WTC11 (cell line): ENCODE results near the gene NCK1.

Experiments used
- ETV6 ChIP-seq: sonication (generic); formaldehyde crosslinking; IDR thresholded peaks from 2 replicates; pipeline ENCODE4 v1.8.1; 2022; ENCODE audit warnings: mild to moderate bottlenecking, missing genetic modification reagents
- FOXJ3 ChIP-seq: sonication (generic); formaldehyde crosslinking; IDR thresholded peaks from 2 replicates; pipeline ENCODE4 v1.9.0; 2021; ENCODE audit warnings: missing genetic modification reagents, mild to moderate bottlenecking, borderline replicate concordance
- IRF2 ChIP-seq: sonication (generic); formaldehyde crosslinking; IDR thresholded peaks from 2 replicates; pipeline ENCODE4 v1.8.0; 2022; ENCODE audit warnings: low read depth, missing genetic modification reagents, borderline replicate concordance
- NR1H2 ChIP-seq: sonication (generic); formaldehyde crosslinking; IDR thresholded peaks from 2 replicates; pipeline ENCODE4 v1.9.0; 2021; ENCODE audit warnings: mild to moderate bottlenecking, moderate library complexity, missing genetic modification reagents
- SP1 ChIP-seq: sonication (generic); formaldehyde crosslinking; conservative IDR thresholded peaks from 2 replicates; pipeline ENCODE4 v1.8.1; 2022; ENCODE audit warnings: missing genetic modification reagents
- TCF7 ChIP-seq: sonication (generic); formaldehyde crosslinking; IDR thresholded peaks from 2 replicates; pipeline ENCODE4 v1.8.0; 2022; ENCODE audit warnings: mild to moderate bottlenecking, low read depth, missing genetic modification reagents, moderate library complexity
- ZNF671 ChIP-seq: fragments of 250-450 bp; sonication (Bioruptor Pico); IDR thresholded peaks from 2 replicates; pipeline ENCODE4 v1.8.0; 2021; ENCODE audit warnings: mild to moderate bottlenecking
- TF ChIP-seq, protein P1 (sequence below): sonication (generic); formaldehyde crosslinking; IDR thresholded peaks from 2 replicates; pipeline ENCODE4 v1.8.1; 2023; ENCODE audit warnings: mild to moderate bottlenecking, missing genetic modification reagents, moderate library complexity
- TF ChIP-seq, protein P2 (sequence below): fragments of 200-600 bp; IDR thresholded peaks from 2 replicates; pipeline ENCODE4 v1.8.0; 2022; ENCODE audit warnings: antibody characterized with exemption
- TF ChIP-seq, protein P3 (sequence below): sonication (generic); formaldehyde crosslinking; IDR thresholded peaks from 2 replicates; pipeline ENCODE4 v1.8.1; 2022; ENCODE audit warnings: mild to moderate bottlenecking, missing genetic modification reagents, moderate library complexity, borderline replicate concordance
- TF ChIP-seq, protein P4 (sequence below): sonication (generic); formaldehyde crosslinking; conservative IDR thresholded peaks from 2 replicates; pipeline ENCODE4 v1.8.1; 2022; ENCODE audit warnings: mild to moderate bottlenecking, missing genetic modification reagents

DNA sequence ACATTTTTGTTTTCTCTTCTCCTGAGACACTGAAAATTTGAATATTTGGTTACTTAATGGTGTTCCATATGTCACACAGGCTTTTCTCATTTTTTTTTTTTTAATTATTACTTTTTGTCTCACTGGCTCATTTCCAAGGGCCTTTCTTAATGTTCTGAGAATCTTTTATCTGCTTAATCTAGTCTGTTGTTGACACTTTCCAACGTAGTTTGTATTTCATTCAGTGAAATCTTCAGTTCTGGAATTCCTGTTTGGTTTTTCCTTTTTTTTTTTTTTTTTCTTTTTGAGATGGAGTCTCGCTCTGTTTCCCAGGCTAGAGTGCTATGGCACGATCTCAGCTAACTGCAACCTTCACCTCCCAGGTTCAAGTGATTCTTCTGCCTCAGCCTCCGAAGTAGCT, 42.7 kb downstream of the NCK1 start:
- TF ChIP-seq TCF7 (CRISPR knock-in tag) (no peak), FOXJ3 (CRISPR knock-in tag) (no peak), SP1 (CRISPR knock-in tag) (no peak), IRF2 (CRISPR knock-in tag) (no peak), ETV6 (CRISPR knock-in tag) (no peak), ZNF671 (no peak), NR1H2 (CRISPR knock-in tag) (no peak)
- TF ChIP-seq, protein P1, sequence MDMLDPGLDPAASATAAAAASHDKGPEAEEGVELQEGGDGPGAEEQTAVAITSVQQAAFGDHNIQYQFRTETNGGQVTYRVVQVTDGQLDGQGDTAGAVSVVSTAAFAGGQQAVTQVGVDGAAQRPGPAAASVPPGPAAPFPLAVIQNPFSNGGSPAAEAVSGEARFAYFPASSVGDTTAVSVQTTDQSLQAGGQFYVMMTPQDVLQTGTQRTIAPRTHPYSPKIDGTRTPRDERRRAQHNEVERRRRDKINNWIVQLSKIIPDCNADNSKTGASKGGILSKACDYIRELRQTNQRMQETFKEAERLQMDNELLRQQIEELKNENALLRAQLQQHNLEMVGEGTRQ (CRISPR knock-in tag): no peak
- TF ChIP-seq, protein P2, sequence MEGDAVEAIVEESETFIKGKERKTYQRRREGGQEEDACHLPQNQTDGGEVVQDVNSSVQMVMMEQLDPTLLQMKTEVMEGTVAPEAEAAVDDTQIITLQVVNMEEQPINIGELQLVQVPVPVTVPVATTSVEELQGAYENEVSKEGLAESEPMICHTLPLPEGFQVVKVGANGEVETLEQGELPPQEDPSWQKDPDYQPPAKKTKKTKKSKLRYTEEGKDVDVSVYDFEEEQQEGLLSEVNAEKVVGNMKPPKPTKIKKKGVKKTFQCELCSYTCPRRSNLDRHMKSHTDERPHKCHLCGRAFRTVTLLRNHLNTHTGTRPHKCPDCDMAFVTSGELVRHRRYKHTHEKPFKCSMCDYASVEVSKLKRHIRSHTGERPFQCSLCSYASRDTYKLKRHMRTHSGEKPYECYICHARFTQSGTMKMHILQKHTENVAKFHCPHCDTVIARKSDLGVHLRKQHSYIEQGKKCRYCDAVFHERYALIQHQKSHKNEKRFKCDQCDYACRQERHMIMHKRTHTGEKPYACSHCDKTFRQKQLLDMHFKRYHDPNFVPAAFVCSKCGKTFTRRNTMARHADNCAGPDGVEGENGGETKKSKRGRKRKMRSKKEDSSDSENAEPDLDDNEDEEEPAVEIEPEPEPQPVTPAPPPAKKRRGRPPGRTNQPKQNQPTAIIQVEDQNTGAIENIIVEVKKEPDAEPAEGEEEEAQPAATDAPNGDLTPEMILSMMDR: no peak
- TF ChIP-seq, protein P3, sequence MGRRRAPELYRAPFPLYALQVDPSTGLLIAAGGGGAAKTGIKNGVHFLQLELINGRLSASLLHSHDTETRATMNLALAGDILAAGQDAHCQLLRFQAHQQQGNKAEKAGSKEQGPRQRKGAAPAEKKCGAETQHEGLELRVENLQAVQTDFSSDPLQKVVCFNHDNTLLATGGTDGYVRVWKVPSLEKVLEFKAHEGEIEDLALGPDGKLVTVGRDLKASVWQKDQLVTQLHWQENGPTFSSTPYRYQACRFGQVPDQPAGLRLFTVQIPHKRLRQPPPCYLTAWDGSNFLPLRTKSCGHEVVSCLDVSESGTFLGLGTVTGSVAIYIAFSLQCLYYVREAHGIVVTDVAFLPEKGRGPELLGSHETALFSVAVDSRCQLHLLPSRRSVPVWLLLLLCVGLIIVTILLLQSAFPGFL (CRISPR knock-in tag): no peak
- TF ChIP-seq, protein P4, sequence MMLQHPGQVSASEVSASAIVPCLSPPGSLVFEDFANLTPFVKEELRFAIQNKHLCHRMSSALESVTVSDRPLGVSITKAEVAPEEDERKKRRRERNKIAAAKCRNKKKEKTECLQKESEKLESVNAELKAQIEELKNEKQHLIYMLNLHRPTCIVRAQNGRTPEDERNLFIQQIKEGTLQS: no peak
